HG03439 (cell line): Measurements from ENCODE around the gene RASA3.

ENCODE experiments used
- ATAC-seq: cut with Tn5 transposase; IDR thresholded peaks from one replicate; pipeline ENCODE4 v1.9.1; 2021; ENCODE audit warnings: mild to moderate bottlenecking, moderate library complexity; ENCODE audit not compliant: unreplicated experiment

RASA3 gene

GRCh38 chr13:114058051-114058867 is 74.2 kb downstream of the RASA3 start:
- ATAC-seq: no peak

GRCh38 chr13:114057166-114058050 is 75.0 kb downstream of the RASA3 start:
- ATAC-seq: no peak

- ATAC-seq: no peak
Observed at GRCh38 chr13:114056205-114057013, 76.0 kb downstream of the RASA3 start.

- no peak for ATAC-seq
Observed at GRCh38 chr13:114055766-114056165, 76.7 kb downstream of the RASA3 start.

GRCh38 chr13:114054830-114055439 is 77.5 kb downstream of the RASA3 start:
- no peak for ATAC-seq

- ATAC-seq: no peak
Observed at GRCh38 chr13:114054264-114054663, 78.2 kb downstream of the RASA3 start.

GRCh38 chr13:114053026-114053425 is 79.4 kb downstream of the RASA3 start:
- no peak for ATAC-seq

- no peak for ATAC-seq
Observed at GRCh38 chr13:114050536-114051450, 81.6 kb downstream of the RASA3 start.

GRCh38 chr13:114049626-114050101 is 82.8 kb downstream of the RASA3 start:
- ATAC-seq: no peak

- ATAC-seq: peak; percentile 43
Observed at GRCh38 chr13:114049026-114049425, 83.4 kb downstream of the RASA3 start.

GRCh38 chr13:114048443-114048842 is 84.0 kb downstream of the RASA3 start:
- no peak for ATAC-seq

- peak; percentile 58 for ATAC-seq
Observed at GRCh38 chr13:114047358-114047881, 85.0 kb downstream of the RASA3 start.

GRCh38 chr13:114046431-114046975 is 85.9 kb downstream of the RASA3 start:
- ATAC-seq: no peak

- no peak for ATAC-seq
Observed at GRCh38 chr13:114045113-114045735, 87.2 kb downstream of the RASA3 start.

- no peak for ATAC-seq
Observed at GRCh38 chr13:114044486-114044885, 87.9 kb downstream of the RASA3 start.

- ATAC-seq: no peak
Observed at GRCh38 chr13:114043421-114044053, 88.9 kb downstream of the RASA3 start.

GRCh38 chr13:114042066-114042815 is 90.2 kb downstream of the RASA3 start:
- ATAC-seq: no peak
